Motor neuron (in vitro differentiated cells): Measurements from ENCODE around the gene ACVR1. TPM values are rescaled to one million over a fixed set of nuclear protein-coding genes. Genes with fewer than 3 reads are reported as not detected.
A peak's percentile ranks its signal among the peaks of the same experiment; 100 is the strongest.

Source experiments
- ATAC-seq, 8 experiments: fragments of 200-7000 bp; cut with Tn5 transposase; replicated peaks in 6 of 8; 2 replicates each; pipeline ENCODE4 v1.8.0; 2021; ENCODE audit warnings: mild to moderate bottlenecking in 8 of 8, moderate library complexity in 8 of 8
- H3K27ac ChIP-seq, 2 donors: fragments of 250-450 bp; sonication (Bioruptor Pico); 2 replicates each; pipeline ENCODE4 v1.9.0; 2021; ENCODE audit warnings: antibody characterized with exemption in 2 of 2, mild to moderate bottlenecking in 2 of 2, moderate library complexity in 1 of 2
- H3K4me1 ChIP-seq, 2 donors: fragments of 250-450 bp; sonication (Bioruptor Pico); replicated peaks in 1 of 2; 2 replicates each; pipeline ENCODE4 v1.6.1; 2021; ENCODE audit warnings: antibody characterized with exemption in 2 of 2, mild to moderate bottlenecking in 2 of 2, moderate library complexity in 1 of 2
- H3K4me3 ChIP-seq, 5 donors: fragments of 250-450 bp; sonication (Bioruptor Pico); 2 replicates each; pipeline ENCODE4 v1.9.0; 2021; ENCODE audit warnings: antibody characterized with exemption in 5 of 5, mild to moderate bottlenecking in 5 of 5, moderate library complexity in 4 of 5
- WGBS, 10 experiments: fragments of 450-650 bp; shearing (Covaris generic); methylation state at CpG; one replicate each; pipeline ENCODE4 v1.0.0; 2022; 5-methylcytosine and 5-hydroxymethylcytosine counted together
- in situ Hi-C, 9 experiments: fragments of 400-800 bp; cut with MboI; loops; one replicate each; pipeline ENCODE4 v1.15.0; 2021; ENCODE audit warnings: low sequenced_read_pairs in 9 of 9, low pct_unique_long_range_greater_than_20kb in 2 of 9; ENCODE audit not compliant: unreplicated experiment in 9 of 9
- total RNA-seq, 8 experiments: library from RNA; unstranded; fragments of 300-600 nt; gene quantifications; 2 replicates each; pipeline versions ENCODE4 v1.2.3 to v1.2.4, GENCODE V29; 2022

The ACVR1 gene
- total RNA-seq, 8 experiments from 2014 or later, result 3.1 to 32.9 (median 12.7) TPM

DNA sequence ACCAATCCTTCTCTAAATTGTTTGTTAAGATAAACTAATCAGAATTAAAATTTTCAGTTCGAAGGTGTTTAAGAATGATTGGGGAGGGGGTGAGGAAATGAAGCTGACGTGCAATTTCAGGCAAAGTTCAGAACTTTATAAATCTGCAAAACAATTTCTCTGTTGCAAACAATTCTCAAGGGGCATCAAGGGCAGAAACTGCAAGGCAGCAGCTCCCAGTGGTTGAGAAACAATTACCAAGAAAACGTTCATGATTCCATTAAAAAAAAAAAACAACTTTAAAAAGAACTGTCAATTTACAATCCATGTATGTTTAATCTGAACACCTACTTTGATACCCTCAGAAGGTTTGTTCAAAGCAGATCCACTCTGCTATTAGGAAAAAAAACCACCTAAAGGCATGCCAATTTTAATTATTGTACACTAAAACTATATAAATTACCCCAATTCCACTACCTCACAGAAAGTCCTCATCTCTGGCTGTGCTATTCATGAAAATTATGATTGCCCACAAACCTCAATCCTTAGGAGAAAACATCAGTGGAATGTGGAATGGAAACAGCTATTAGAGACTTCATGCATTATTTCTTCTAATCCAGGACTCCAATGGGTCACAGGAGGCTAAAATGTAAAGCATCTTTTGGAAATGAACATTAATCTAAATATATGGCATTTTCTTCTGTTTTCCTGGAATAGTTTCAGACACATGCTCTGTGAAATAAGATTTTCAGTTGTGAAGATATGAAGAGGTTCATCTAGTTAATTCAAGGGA is 127.6 kb downstream of the ACVR1 start:
- Histone ChIP-seq H3K27ac (no peak overlapping the region), H3K4me1 (no peaks in the 10 kb centered on the region), H3K4me3 (no peak overlapping the region)
- in situ Hi-C loops, result loop anchor here in 1 of 9 experiments (25.0 kb wide), 1 partner anchor 236 kb away; no protein-coding TSS in a partner anchor
- ATAC-seq, result no peak
- WGBS, 10 experiments, result 0 to 100% (median 76%) methylated on average over 1 to 3 of the region's 3 CpGs

- 37 to 100% (median 66%) methylated on average over 1 to 3 of the region's 3 CpGs for WGBS, 10 experiments
- Histone ChIP-seq H3K27ac (no peak overlapping the region), H3K4me1 (no peaks in the 10 kb centered on the region), H3K4me3 (no peak overlapping the region)
- ATAC-seq, result no peak
- in situ Hi-C loops, result loop anchor here in 1 of 9 experiments (25.0 kb wide), 1 partner anchor 236 kb away; no protein-coding TSS in a partner anchor
Measured at GRCh38 chr2:157747695-157748370, 128.3 kb downstream of the ACVR1 start.

DNA sequence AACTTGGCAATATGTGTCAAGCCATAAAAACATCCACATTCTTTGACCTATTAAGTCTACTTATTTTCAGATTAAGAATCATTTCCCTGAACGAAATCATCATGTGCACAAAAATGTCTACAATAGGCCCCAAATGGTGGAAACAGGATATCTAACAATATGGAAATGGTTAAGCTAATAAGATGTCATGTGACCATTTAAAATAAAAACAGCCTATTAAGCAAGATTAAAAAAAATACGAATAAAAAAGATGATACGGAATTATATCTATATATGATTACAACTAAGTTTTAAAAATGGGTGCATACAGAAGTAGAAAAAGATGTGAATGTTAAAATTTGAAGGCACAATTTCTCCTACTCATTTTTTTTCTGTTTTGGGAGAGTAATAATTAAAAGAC is 128.8 kb downstream of the ACVR1 start:
- in situ Hi-C loops, result loop anchor here in 1 of 9 experiments (25.0 kb wide), 1 partner anchor 235 kb away; no protein-coding TSS in a partner anchor
- no peaks in the 10 kb centered on the region for H3K4me1 ChIP-seq
- H3K27ac ChIP-seq, result no peak overlapping the region
- ATAC-seq, result no peak
- WGBS, 10 experiments, result 42 to 100% (median 89%) methylated on average over 1 to 3 of the region's 3 CpGs
- H3K4me3 ChIP-seq, result no peak overlapping the region

DNA sequence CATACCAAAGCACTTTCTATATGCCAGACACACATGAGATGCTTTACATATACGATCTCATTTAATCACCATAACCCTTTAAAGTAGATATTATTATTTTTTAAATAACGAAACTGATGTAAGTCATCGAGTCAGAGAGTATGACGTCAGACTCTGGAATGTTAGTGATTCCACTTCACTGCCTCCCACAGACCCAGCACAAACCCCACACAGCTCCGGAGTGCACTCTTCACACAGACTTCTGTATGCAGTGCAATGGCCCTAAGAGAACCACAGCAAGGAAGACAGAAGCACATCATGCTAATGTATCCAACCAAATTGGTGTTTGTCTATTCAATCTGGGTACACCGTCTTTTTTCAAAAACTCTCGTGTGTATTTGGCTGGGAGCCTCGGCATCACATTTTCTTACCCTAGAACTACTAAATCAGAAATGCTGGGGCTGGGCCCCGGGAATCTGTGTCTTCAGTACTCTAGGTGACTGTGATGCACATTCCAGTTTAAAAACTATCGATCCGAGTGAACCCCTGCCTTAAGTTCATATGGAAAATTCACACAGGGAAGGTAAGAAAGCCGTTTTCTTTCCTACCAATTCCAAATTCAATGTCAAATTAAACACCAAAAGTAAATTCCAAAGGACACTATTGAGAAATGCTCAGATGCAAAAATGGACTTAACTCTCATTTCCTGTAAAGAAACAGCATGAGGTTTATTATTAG is 129.7 kb downstream of the ACVR1 start:
- H3K27ac ChIP-seq, result no peak overlapping the region

GRCh38 chr2:157744571-157745076 is 131.5 kb downstream of the ACVR1 start:
- ATAC-seq, result no peak
- WGBS, 10 experiments, result 67 to 100% (median 89%) methylated on average over 1 to 4 of the region's 6 CpGs; no CpG with 5 or more reads in 1 of the 10 experiments
- in situ Hi-C loops, result loop anchor here in 1 of 9 experiments (25.0 kb wide), 1 partner anchor 232 kb away; no protein-coding TSS in a partner anchor

More for the DNA sequence above, 129.7 kb downstream of the ACVR1 start:
- in situ Hi-C loops, result loop anchor here in 1 of 9 experiments (25.0 kb wide), 1 partner anchor 234 kb away; no protein-coding TSS in a partner anchor
- H3K4me1 ChIP-seq, result no peaks in the 10 kb centered on the region
- peak in 1 of 8 experiments; percentile 22 for ATAC-seq
- no peak overlapping the region for H3K4me3 ChIP-seq
- WGBS, 10 experiments, result 82 to 100% (median 87%) methylated on average over 2 to 11 of the region's 12 CpGs

GRCh38 chr2:157743051-157743450 is 133.1 kb downstream of the ACVR1 start:
- in situ Hi-C loops, result loop anchor here in 1 of 9 experiments (25.0 kb wide), 1 partner anchor 231 kb away; no protein-coding TSS in a partner anchor
- Histone ChIP-seq H3K27ac (no peak overlapping the region), H3K4me3 (no peak overlapping the region), H3K4me1 (no peaks in the 10 kb centered on the region)
- WGBS, 10 experiments, result 52 to 100% (median 83%) methylated on average over 1 to 2 of the region's 2 CpGs; no CpG with 5 or more reads in 3 of the 10 experiments
- ATAC-seq, result no peak

More at GRCh38 chr2:157744571-157745076, 131.5 kb downstream of the ACVR1 start:
- Histone ChIP-seq H3K27ac (no peak overlapping the region), H3K4me1 (no peaks in the 10 kb centered on the region), H3K4me3 (no peak overlapping the region)

GRCh38 chr2:157741819-157742484 is 134.2 kb downstream of the ACVR1 start:
- Histone ChIP-seq H3K4me3 (no peak overlapping the region), H3K4me1 (no peaks in the 10 kb centered on the region), H3K27ac (no peak overlapping the region)
- in situ Hi-C loops, result loop anchor here in 1 of 9 experiments (25.0 kb wide), 1 partner anchor 230 kb away; no protein-coding TSS in a partner anchor
- no peak for ATAC-seq
- WGBS, 10 experiments, result 81 to 100% (median 89%) methylated on average over 2 to 13 of the region's 14 CpGs

DNA sequence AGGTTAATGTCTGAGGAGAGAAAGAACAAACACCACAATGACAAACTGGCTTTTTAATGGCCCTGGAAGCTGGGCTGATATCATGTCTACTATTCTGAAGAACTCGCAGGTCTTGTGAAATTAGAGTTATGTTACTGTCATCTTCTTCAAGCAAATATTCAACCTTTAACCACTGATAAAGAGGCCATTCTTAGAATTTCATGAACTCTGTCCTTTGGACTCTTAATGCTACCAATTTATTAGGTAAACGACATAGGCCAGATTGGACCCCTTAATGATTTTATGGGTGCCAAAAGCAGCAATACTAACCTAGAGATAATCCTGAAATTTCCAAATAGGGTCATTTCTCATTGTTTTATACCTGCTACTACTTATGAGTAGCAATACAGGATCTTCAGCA is 138.5 kb downstream of the ACVR1 start:
- in situ Hi-C loops, result loop anchor here in 1 of 9 experiments (25.0 kb wide), 1 partner anchor 225 kb away; no protein-coding TSS in a partner anchor
- Histone ChIP-seq H3K4me3 (no peak overlapping the region), H3K4me1 (no peaks in the 10 kb centered on the region), H3K27ac (no peak overlapping the region)
- no peak for ATAC-seq
- WGBS, 10 experiments, result 80 to 100% (median 100%) methylated on average over 1 to 2 of the region's 2 CpGs; no CpG with 5 or more reads in 1 of the 10 experiments

DNA sequence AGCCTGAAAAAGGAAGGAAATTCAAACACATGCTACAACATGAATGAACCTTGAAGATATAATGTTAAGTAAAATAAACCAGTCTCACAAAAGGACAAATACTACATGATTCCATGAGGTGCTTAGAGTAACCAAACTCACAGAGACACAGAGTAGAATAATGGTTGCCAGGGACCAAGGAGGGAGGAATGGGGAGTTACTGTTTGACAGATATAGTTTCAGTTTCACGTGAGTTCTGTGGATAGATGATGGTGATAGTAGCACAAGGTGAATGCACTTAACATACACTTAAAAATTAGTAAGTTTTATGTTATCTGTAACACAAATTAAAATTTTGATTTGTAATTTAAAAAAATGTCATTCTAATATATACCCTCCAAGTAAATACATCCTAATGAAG is 140.6 kb downstream of the ACVR1 start:
- no peaks in the 10 kb centered on the region for H3K4me1 ChIP-seq
- in situ Hi-C loops, result loop anchor here in 1 of 9 experiments (25.0 kb wide), 1 partner anchor 223 kb away; no protein-coding TSS in a partner anchor
- WGBS, 10 experiments, result 75 to 100% (median 100%) methylated on average over 1 of the region's 1 CpG; no CpG with 5 or more reads in 3 of the 10 experiments
- no peak overlapping the region for H3K4me3 ChIP-seq
- ATAC-seq, result peak in 1 of 8 experiments; percentile 33
- H3K27ac ChIP-seq, result no peak overlapping the region

DNA sequence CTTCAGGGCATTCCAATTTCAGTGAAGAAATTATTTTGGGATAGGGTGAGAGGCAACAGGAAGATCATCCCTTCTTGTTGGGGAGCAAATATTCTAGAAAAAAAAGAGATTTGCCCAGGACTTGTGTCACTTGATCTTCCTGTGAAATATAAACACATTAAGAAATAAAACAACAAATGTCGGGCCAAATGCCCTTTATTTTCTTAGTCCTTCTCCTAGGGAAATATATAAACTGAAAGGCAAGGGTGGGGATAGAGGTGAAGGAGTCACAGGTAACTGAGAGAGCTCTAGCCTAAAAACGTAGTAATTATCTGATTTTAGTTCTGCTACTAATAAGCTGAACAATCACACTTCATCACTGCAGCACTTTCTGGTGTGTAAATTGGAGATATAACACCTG is 142.9 kb downstream of the ACVR1 start:
- 75 to 100% (median 90%) methylated on average over 1 to 2 of the region's 2 CpGs; no CpG with 5 or more reads in 1 of the 10 experiments for WGBS, 10 experiments
- in situ Hi-C loops, result loop anchor here in 1 of 9 experiments (25.0 kb wide), 1 partner anchor 221 kb away; no protein-coding TSS in a partner anchor
- no peak overlapping the region for H3K4me3 ChIP-seq

DNA sequence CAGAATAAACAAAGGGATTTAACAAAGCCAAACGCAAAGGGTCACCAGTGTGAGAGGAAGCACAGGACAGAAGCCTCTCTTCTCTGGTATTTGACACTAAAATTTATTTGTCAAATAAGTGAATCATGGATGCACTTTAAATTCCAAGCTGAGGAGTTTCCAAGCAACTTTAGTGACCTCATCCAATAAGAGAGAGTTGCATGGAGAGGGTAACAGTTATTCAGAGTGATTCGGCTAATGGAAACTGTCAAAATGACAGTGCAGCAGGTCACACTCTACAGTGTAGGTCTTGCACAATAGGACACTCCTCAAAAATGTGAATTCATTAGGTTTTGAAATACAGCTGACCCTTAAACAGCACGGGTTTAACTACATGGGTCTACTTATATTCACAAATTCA is 143.5 kb downstream of the ACVR1 start:
- ATAC-seq, result peak in 5 of 8 experiments; percentile 47 to 89 (median 63)
- H3K4me1 ChIP-seq, result no peaks in the 10 kb centered on the region
- H3K4me3 ChIP-seq, result no peak overlapping the region
- no peak overlapping the region for H3K27ac ChIP-seq
- WGBS, 10 experiments, result 67 to 100% (median 96%) methylated on average over 1 to 3 of the region's 3 CpGs
- in situ Hi-C loops, result loop anchor here in 1 of 9 experiments (25.0 kb wide), 1 partner anchor 220 kb away; no protein-coding TSS in a partner anchor

More for the DNA sequence above, 142.9 kb downstream of the ACVR1 start:
- Histone ChIP-seq H3K27ac (no peak overlapping the region), H3K4me1 (no peaks in the 10 kb centered on the region)
- no peak for ATAC-seq
